Kidney tubule cell (primary cell): ENCODE results near the gene ERG28.
A peak's percentile ranks its signal among the peaks of the same experiment; 100 is the strongest.
"Not testable (repeated sequence)": the region's sequence is repeated elsewhere in the genome, so short reads cannot be mapped to it uniquely, and the experiment has no call there.

Source experiments
- DNase-seq: peaks from one replicate; pipeline ENCODE4 v3.0.0-alpha.2; 2018; ENCODE audit warnings: low spot score

Gene ERG28

DNA sequence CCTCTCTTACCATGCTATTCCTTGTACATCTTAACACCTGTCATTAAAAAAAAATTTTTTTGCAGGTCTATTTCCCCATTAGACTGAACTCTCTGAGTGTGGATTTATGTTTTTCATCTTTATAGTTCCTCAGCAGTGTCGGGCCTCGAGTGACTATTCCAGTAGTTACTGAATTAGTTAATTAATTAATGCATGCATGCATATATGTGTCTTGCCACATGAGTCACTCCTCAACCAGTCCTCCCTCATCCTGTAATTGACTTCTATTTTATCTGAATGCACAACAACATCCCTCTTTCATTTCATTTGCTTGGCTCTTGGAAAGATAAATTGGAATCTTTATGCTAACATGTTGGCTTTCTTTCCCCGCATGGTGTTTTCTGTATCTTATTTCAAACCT is 35.6 kb downstream of the ERG28 start:
- DNase-seq, result no peak

DNA sequence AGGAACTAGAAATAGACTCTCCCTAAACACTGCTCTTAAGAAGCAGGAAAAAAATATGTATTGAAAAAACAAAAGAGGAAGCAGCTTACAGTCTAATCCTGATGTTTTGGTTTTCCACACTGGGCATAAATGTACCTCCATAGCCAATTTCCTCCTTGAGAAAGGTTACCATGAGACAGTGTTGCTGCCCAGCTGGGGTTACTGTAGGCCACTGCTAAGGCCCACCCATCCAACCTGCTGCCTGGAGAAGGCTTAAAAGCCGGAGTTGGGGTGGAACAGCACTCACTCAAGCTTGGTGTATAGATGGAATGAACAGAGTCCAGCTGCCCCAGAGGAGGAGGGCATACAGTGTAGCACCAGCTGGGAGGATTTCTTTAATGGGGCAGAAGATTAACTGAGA is 41.1 kb downstream of the ERG28 start:
- no peak for DNase-seq

DNA sequence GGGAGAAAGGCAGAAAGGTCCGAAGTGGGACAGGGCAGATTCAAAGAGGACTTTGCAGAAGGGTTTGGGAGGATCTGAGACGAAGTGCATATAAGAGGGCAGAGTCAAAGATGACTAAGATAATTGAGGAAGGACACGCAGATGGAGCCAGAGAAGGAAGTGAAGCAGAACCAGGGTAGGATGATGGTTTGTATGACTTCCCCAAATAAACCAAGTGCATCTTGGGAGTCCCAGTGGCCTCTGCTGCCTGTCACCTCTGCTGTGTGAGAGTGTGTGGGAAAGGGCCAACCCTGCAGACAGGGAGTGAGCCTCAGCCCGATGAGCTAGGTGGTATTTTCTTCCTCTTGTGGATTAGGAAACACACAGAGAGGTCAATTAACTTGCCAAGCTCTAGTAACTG is 45.5 kb downstream of the ERG28 start:
- no peak for DNase-seq

DNA sequence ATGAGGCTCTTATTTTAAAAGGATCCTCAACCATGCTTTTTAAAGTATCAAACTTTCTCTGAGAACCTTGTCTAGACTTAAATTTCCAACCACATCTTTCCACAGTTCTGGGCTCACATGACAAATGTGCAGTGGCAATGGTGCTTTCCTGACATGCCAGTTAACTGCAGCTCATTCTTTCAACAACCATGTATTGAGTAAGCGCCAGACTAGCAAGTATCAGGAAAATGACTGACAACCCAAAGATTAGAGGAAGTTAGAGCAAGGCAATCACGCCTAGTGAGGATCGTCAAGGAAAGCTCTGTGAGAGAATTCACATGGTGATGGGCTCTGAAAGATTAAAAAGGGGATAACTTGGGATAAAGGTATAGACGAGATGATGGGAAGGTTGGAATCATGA is 46.5 kb downstream of the ERG28 start:
- DNase-seq, result no peak

DNA sequence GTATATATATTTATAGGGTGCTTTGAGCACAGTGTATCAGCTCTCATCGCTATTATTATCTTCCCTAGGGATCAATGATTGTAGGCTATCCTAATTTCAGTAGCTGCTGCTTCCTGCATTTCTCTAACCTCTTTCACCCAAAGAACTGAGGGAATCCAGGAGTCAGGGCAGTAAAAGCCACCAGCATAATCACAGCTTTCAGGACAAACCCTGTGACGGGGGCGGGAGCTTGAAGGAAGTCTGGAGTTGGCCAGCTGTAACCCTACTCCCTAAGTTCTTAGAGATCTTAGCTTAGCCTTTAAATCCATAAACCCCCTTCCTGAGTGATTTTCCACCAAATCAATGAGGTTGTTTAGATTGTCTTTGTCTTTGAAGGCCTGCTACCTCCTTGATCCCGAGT is 48.5 kb downstream of the ERG28 start:
- no peak for DNase-seq

DNA sequence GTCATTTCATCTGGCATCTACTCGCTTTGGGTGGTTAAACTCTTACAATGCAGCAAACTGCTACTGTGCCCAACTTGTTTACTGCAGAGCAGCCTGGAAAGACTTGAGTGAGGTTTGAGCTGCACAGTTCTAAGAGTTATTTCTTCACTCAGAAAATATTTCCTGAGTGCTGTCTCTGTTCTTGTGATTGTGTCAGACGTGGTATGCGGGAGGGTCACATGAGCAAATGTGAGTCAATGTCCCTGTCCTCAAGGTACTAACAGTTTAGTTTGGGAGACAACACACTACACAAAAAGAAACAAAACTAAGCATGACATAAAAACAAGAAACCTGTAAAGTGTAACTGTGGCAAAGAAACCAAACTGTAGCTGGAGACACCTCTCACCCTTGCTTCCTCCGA is 49.8 kb downstream of the ERG28 start:
- no peak for DNase-seq

DNA sequence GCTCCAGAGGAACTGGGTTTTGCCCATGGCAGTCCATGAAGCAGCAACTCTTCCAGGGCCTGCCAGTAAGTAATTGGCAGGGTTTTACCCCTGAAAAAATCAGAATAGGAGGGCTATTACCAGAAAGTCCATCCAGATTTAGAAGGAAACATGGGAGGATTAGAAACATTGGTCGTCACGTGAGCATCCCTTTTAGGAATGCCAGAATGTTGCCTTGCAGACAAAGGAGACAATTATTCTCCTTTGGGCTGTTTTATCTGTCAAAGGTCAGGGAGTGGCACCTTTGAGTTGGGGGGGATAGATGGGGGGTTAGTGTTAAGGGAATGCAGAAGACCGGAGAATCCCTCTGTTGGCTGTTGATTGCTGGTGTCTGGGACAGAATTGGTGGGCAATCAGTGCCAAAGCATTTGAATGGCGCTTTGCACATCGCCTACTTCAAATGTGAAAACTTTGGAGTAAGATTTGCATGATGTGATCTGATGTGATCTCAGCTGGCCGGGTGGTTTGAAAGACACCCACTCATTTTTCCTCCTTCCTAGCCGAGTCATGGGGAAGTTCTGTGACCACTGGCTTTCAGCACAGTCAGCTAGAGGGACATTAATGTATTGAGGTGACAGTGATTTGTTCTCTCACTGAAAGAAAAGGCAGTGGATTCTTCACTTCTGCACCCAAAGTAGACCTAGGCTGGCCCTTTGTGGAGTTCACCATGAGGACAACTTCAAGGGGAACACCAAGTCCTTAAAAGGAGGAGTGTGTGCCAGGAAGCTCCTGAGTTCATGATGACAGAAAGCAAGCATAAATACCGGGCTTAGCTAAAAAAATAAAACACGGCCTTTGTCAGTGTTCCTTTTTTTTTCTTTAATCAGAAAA is 50.8 kb downstream of the ERG28 start:
- no peak for DNase-seq

DNA sequence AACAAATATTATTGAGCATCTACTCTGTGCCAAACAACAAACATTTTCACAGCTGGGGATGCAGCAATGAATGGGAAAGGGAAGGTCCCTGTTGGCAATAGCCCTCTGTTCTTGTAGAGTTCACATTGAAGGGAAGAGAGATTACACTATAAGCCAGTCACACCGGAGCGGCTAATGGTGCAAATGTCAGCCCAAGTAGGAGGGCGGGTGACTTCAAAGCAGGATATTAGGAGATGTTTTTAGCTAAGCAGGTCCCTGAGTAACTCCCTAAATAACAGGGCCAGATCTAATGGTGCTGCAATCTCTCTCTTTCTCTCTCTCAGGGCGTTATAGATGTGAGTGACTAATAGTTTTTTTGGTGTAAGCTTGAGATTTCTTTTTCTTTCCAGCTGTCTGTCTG is 51.6 kb downstream of the ERG28 start:
- DNase-seq, result no peak

DNA sequence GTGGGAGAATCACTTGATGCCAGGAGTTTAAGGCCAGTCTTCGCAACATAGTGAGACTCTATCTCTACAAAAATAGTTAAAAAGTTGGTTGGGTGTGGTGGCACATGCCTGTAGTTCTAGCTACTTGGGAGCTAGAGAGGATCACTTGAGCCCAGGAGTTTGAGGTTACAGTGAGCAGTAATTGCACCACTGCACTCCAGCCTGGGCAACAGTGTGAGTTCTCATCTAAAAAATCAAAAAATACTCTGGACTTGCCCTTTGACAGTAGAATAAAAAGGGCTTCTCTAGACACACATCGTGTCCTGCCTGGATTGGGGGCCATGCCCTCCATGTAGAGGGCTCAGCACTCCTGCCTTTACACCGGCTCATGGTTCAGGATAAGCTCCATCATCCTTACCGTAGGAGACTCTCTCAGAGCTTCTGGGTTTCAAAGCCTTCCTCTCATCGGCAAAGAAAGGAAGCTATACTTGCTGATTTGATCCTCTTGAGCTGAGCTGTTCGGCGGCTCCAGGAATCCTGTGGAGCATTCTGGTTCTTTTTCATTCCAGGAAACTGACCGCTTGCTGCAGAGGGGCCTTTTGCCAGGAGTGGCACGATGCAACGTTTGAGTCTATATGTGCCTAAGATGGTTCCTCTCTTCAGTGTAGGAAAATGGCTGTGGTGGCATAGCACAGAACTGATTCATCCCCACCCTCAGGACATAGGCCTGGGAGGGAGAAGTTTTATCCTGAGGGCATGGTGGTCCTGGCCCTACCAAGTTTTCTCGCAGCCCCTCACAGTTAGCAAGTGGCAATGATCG is 52.6 kb downstream of the ERG28 start:
- DNase-seq, result no peak

DNA sequence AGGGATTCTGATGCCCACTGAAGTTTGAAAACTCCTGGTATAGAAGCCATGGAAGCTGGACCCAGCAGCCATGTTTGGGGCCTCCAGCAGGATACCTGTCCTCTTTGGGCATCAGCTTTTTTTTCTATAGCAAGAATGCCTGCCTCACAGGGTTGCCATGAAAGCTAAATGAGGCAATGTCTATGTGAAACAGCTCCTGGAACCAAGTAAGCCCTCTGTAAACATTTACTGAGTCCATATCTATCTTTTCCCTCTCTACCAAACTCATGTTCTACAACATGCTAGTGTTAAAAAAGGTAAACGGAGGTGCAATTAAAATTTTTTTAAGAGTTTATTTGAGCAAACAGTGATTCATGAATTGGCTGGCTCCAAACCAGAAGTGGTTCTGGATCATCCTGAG is 53.6 kb downstream of the ERG28 start:
- DNase-seq, result no peak

DNA sequence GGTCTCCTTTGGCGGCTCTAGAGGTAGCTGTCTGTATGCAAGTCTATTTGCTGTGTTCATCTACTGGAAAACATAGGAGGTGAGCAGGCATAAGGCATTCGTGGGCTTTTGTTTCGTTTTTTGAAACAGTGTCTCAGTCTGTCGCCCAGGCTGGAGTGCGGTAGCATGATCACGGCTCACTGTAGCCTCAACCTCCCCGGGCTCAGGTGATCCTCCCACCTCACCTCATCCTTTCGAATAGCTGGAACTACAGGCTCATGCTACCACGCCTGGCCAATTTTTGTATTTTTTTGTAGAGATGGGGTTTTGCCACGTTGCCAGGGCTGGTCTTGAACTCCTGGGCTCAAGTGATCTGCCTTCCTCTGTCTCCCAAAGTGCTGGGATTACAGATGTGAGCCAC is 54.8 kb downstream of the ERG28 start:
- no peak for DNase-seq

DNA sequence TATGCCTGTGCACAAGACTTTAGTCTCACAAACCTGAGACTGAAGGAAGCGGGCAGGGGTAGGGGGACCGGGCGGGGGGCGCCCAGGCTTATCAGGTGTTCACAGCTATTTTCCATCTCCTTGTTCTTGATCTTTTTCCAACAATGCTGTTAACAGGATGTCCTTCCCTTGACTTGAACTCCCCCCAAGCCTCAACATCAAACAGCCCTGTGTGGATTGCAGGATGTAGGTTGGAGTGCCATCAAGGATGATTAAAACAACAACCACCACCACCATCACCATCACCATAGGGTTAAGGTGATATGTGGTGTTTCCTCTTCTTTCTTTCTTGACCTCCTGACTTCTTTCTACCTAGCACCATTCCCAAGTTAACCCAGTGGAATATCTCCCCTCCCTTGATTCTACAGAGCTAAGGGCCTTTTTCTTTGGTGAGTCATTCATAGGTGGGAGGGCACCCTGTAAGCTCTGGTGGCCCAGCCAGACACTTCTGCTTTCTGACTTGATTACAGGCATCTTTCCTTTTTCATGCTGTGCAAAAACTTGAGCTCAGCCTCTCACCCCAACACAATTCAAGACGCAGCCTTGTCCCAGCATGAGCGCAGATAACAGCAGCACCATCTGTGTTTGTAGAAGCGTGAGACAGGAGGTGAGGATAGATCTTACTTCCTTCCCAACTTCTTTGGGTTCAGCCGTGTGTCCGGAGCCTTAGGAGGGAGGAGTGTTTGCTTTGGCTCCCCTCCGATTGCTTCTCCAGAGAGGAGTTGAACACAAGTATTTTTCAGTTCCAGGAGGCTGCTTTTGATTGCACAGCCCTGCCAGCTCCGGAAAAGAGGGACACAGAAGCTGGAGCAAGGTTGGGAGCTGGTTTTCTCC is 55.5 kb downstream of the ERG28 start:
- DNase-seq, result peak; percentile 47

DNA sequence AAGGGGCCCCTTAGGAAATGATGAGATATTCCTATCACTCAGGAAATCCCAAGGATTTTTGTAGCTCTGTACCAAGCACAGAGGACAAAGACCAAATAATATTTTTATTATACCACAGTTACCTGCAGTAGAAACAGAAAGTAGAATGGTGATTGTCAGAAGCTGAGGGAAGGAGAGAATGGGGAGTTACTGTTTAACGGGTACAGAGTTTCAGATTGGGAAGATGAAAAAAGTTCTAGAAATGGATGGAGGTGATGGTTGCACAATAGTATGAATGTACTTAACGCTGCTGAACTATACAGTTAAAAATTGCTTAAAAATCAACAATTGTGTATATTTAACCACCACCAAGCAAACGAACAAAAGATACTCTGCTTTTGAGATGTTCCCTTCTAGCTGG is 58.2 kb downstream of the ERG28 start:
- DNase-seq, result no peak

DNA sequence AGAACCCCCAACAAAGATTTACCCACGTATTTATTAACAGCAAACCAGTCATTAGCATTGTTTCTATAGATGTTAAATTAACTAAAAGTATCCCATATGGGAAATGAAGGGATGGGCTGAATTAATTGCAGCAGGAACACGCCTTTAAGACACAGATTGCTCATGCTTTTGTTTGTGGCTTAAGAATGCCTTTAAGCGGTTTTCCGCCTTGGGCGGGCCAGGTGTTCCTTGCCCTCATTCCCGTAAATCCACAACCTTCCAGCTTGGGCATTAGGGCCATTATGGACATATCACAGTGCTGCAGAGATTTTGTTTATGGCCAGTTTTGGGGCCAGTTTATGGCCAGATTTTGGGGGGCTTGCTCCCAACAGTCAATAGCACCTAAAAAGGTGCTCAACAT is 59.6 kb downstream of the ERG28 start:
- not testable (repeated sequence) for DNase-seq

DNA sequence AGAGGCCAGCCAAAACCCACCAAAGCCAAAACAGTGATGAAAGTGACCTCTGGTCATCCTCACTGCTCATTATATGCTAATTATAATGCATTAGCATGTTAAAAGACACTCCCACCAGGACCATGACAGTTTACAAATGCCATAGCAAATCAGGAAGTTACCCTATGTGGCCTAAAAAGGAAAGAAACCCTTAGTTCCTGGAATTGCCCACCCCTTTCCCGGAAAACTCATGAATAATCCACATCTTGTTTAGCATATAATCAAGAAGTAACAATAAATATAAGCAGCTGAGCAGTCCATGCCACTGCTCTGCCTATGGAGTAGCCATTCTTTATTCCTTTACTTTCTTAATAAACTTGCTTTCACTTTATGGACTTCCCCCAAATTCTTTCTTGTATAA is 60.6 kb downstream of the ERG28 start:
- DNase-seq, result not testable (repeated sequence)
